CD8-positive, alpha-beta memory T cell (primary cell): ENCODE results near the gene RAPGEF5. TPM values are rescaled to one million over a fixed set of nuclear protein-coding genes. Genes with fewer than 3 reads are reported as not detected.

ENCODE experiments used
- CTCF ChIA-PET: fragments of 350-600 bp; sonication (Branson Sonifier 250); formaldehyde crosslinking; loops from one replicate; lab custom pipeline; 2021; ENCODE audit warnings: antibody characterized with exemption; lab: Charles Lee
- POLR2A ChIA-PET: fragments of 350-600 bp; sonication (Branson Sonifier 250); formaldehyde crosslinking; loops from one replicate; lab custom pipeline; 2021; ENCODE audit warnings: antibody characterized with exemption; lab: Charles Lee
- DNase-seq, 5 donors: peaks; one replicate each; pipeline versions ENCODE4 v3.0.0 to v3.0.0-alpha.2; 2020 to 2022; ENCODE audit warnings: mixed read lengths in 1 of 5
- H3K27ac ChIP-seq: one replicate; pipeline ENCODE4 v1.7.0; 2013; ENCODE audit warnings: low read depth, mild to moderate bottlenecking, low read length, moderate library complexity
- H3K27me3 ChIP-seq: 2 replicates; pipeline ENCODE4 v1.7.0; 2013; ENCODE audit warnings: low read length, mild to moderate bottlenecking; ENCODE audit not compliant: insufficient read depth, poor library complexity, severe bottlenecking
- H3K36me3 ChIP-seq: 2 replicates; pipeline ENCODE4 v1.7.0; 2013; ENCODE audit warnings: mild to moderate bottlenecking, low read length, moderate library complexity; ENCODE audit not compliant: insufficient read depth
- H3K4me1 ChIP-seq: 2 replicates; pipeline ENCODE4 v1.7.0; 2013; ENCODE audit warnings: mild to moderate bottlenecking, low read length, moderate library complexity; ENCODE audit not compliant: insufficient read depth
- H3K4me3 ChIP-seq: 2 replicates; pipeline ENCODE4 v1.7.0; 2013; ENCODE audit warnings: mild to moderate bottlenecking, low read length
- H3K9me3 ChIP-seq: 2 replicates; pipeline ENCODE4 v1.7.0; 2013; ENCODE audit warnings: mild to moderate bottlenecking, low read length
- H3K27ac Mint-ChIP-seq, 8 donors: one replicate each; pipeline ENCODE4 v1.8.0; 2020 to 2021; ENCODE audit warnings: mixed read lengths in 8 of 8, mild to moderate bottlenecking in 6 of 8, inconsistent platforms in 3 of 8, moderate library complexity in 3 of 8
- H3K27me3 Mint-ChIP-seq, 2 donors: one replicate each; pipeline ENCODE4 v1.8.0; 2020 to 2021; ENCODE audit warnings: mixed read lengths in 2 of 2, mild to moderate bottlenecking in 1 of 2, moderate library complexity in 1 of 2
- H3K36me3 Mint-ChIP-seq, 3 donors: one replicate each; pipeline ENCODE4 v1.8.0; 2020 to 2021; ENCODE audit warnings: mixed read lengths in 3 of 3, inconsistent platforms in 1 of 3, mild to moderate bottlenecking in 1 of 3
- H3K4me1 Mint-ChIP-seq, 3 donors: one replicate each; pipeline ENCODE4 v1.8.0; 2020 to 2021; ENCODE audit warnings: mixed read lengths in 3 of 3, inconsistent platforms in 1 of 3, mild to moderate bottlenecking in 1 of 3
- H3K4me3 Mint-ChIP-seq, 7 donors: one replicate each; pipeline ENCODE4 v1.8.0; 2020 to 2021; ENCODE audit warnings: mixed read lengths in 7 of 7, mild to moderate bottlenecking in 6 of 7, moderate library complexity in 4 of 7, inconsistent platforms in 2 of 7
- H3K9me3 Mint-ChIP-seq, 5 donors: one replicate each; pipeline ENCODE4 v1.8.0; 2020 to 2022; ENCODE audit warnings: mixed read lengths in 5 of 5, mild to moderate bottlenecking in 3 of 5, moderate library complexity in 2 of 5, inconsistent platforms in 1 of 5
- polyA plus RNA-seq: library from polyadenylated mRNA; unstranded; fragments of 300-500 nt; fragmentation: Illumina TruSeq; gene quantifications from one replicate; pipeline ENCODE4 v1.2.3, GENCODE V29; 2021
- total RNA-seq, 2 experiments: library from RNA; stranded (reverse); gene quantifications; one replicate each; pipeline ENCODE4 v1.2.3, GENCODE V29; 2021

The RAPGEF5 gene
- total and polyA plus RNA-seq, 3 experiments from 2014 or later, result 0.13 to 0.86 (median 0.50) TPM

DNA sequence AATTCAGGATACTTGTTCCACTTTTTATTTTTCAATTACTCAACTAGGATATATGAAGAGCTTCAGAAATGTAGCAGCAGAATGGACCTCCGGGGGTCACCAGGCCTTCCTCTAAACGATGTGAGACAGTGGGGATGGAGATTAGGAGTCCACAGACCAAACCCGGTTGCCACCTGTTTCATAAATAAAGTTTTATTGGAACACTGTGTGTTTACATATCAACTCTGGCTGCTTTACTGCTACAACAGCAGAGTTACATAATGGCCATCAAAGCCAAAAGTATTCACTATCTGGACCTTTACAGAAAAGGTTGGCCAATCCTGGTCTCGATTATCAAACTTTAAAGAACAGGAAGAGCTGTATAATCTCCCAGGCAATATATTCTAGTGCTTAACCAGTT is 30.8 kb downstream of the RAPGEF5 start:
- Histone ChIP-seq H3K27ac (no peak overlapping the region), H3K36me3 (no peaks in the 10 kb centered on the region), H3K4me1 (no peaks in the 10 kb centered on the region), H3K9me3 (no peaks in the 10 kb centered on the region), H3K27me3 (no peaks in the 10 kb centered on the region), H3K4me3 (no peak overlapping the region)
- H3K4me3 Mint-ChIP-seq, result no peak overlapping the region
- CTCF ChIA-PET, result no interaction called here
- H3K4me1 Mint-ChIP-seq, result no peaks in the 10 kb centered on the region
- no peak overlapping the region for H3K27ac Mint-ChIP-seq
- H3K36me3 Mint-ChIP-seq, result no peaks in the 10 kb centered on the region
- POLR2A ChIA-PET, result no interaction called here
- no peak for DNase-seq
- H3K27me3 Mint-ChIP-seq, result peaks cover 8 to 15% of the 10 kb centered on the region in 2 donors
- H3K9me3 Mint-ChIP-seq, result no peaks in the 10 kb centered on the region

DNA sequence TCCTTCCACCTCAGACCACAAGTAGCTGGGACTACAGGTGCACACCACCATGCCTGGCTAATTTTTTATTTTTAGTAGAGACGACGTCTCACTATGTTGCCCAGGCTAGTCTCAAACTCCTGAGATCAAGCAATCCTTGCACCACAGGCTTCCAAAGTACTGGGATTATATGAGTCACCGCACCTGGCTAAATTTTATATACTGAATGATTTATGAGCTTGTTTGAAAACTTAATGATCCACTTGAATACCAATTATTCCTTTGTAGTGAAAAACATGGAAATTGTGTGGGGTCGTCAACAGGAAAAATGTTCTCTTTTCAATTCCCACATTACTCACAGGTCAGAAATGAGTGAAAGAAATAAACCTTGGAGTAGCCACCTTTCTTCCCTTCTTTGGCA is 31.3 kb downstream of the RAPGEF5 start:
- no peak overlapping the region for H3K4me3 ChIP-seq
- Mint-ChIP-seq H3K4me1 (no peaks in the 10 kb centered on the region), H3K9me3 (no peaks in the 10 kb centered on the region), H3K27me3 (peaks cover 8 to 14% of the 10 kb centered on the region in 2 donors), H3K36me3 (no peaks in the 10 kb centered on the region), H3K27ac (no peak overlapping the region), H3K4me3 (no peak overlapping the region)
- no peaks in the 10 kb centered on the region for H3K4me1 ChIP-seq
- POLR2A ChIA-PET, result no interaction called here
- H3K27ac ChIP-seq, result no peak overlapping the region
- CTCF ChIA-PET, result no interaction called here
- H3K36me3 ChIP-seq, result no peaks in the 10 kb centered on the region
- H3K9me3 ChIP-seq, result no peaks in the 10 kb centered on the region
- no peaks in the 10 kb centered on the region for H3K27me3 ChIP-seq
- no peak for DNase-seq

DNA sequence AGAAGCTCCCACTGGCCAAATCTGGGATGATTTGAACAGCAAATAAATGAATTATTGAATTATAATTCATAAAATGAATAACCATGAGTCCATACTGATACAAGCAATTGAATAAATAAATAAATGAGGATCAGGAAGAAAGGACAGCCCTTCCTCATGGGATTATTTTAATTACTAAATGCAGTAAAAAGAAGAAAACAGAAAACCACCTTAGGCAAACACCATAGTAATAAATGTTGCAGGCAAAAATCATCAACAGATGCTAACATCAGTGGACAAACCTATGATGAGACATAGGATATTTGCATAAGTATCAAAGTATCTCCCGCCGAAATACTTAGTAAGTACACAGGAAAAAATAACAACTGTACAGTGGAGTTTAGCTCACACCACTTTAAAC is 33.2 kb downstream of the RAPGEF5 start:
- Histone ChIP-seq H3K4me3 (no peak overlapping the region), H3K36me3 (no peaks in the 10 kb centered on the region), H3K27me3 (no peaks in the 10 kb centered on the region), H3K27ac (no peak overlapping the region), H3K9me3 (no peaks in the 10 kb centered on the region), H3K4me1 (no peaks in the 10 kb centered on the region)
- CTCF ChIA-PET, result interaction anchor here (1.2 kb wide), 1 partner anchor 19 kb away, joined by 3 read pairs; no protein-coding TSS in a partner anchor
- no peaks in the 10 kb centered on the region for H3K36me3 Mint-ChIP-seq
- DNase-seq, result no peak
- H3K4me3 Mint-ChIP-seq, result no peak overlapping the region
- no peaks in the 10 kb centered on the region for H3K4me1 Mint-ChIP-seq
- POLR2A ChIA-PET, result no interaction called here
- peaks cover 1 to 10% of the 10 kb centered on the region in 2 donors for H3K27me3 Mint-ChIP-seq
- no peak overlapping the region for H3K27ac Mint-ChIP-seq
- H3K9me3 Mint-ChIP-seq, result no peaks in the 10 kb centered on the region

DNA sequence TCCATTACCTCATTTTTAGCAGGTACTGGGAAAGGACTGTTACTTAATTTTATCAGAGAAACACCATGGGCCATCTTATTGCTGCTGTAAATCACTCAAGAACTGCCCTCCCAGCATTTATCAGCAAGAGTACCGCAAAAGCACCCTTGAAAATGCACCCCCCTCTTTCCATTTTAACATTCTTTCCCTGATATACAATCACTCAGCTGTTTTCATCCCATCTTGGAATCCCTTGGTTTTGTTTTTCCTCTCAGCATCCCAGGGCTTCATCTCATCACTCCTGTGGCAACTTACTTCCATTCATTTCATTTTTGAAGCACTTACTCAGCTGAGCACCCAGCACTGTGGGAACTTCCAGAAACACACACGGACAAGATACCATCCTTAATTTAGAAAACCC is 36.5 kb downstream of the RAPGEF5 start:
- H3K9me3 Mint-ChIP-seq, result no peaks in the 10 kb centered on the region
- no peak overlapping the region for H3K27ac Mint-ChIP-seq
- Histone ChIP-seq H3K36me3 (no peaks in the 10 kb centered on the region), H3K4me3 (no peak overlapping the region), H3K27ac (no peak overlapping the region), H3K4me1 (no peaks in the 10 kb centered on the region), H3K9me3 (no peaks in the 10 kb centered on the region), H3K27me3 (no peaks in the 10 kb centered on the region)
- ChIA-PET CTCF (no interaction called here), POLR2A (no interaction called here)
- H3K36me3 Mint-ChIP-seq, result no peaks in the 10 kb centered on the region
- no peak overlapping the region for H3K4me3 Mint-ChIP-seq
- H3K27me3 Mint-ChIP-seq, result peaks cover 3 to 14% of the 10 kb centered on the region in 2 donors
- no peak for DNase-seq
- no peaks in the 10 kb centered on the region for H3K4me1 Mint-ChIP-seq

DNA sequence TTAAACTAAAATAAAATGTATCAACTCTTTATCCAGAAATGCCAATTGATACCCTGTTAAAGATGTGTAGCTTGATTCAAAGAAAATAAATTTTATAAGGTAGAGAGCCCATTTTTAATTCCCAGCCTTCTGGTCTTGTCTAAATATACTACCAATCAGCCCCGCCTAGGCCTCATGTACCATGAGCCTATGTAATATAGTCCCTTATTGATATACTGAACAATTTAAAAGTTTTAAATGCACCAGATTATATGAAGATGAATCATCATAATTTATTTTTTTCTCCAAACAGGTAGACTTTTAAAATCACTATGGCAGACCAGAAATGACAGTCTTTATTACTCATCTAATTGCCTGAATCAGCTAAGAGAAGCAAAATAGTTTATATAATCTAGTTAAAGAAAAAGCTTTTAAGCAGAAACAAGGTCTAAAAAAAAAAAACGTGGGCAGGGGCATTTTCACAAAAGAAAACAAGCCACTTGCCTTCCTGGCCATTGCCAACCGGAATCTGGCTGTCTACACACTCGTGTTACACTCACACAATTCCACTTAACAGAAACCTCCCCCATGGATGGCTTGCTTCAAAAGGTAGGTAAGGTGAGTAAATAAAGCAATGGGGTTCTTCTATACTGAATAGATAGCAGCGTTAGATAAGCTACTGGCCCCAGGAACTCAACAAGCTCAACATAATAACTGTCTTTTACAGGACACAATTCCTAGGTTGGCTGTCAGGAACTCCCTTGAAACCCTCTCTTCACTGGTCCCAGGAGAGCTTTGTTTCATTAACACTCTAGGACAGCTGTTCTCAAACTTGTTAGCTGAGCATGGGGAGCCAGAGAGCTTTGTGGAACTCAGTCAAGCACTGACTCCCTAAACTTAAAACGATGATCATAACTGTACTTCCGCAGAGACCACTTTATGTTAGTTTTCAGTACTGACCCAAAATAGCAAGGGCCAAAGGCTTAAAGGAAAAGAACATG is 37.2 kb downstream of the RAPGEF5 start:
- no peak overlapping the region for H3K4me3 ChIP-seq
- H3K9me3 ChIP-seq, result no peaks in the 10 kb centered on the region
- no peaks in the 10 kb centered on the region for H3K36me3 Mint-ChIP-seq
- no peaks in the 10 kb centered on the region for H3K4me1 Mint-ChIP-seq
- no peak overlapping the region for H3K27ac ChIP-seq
- CTCF ChIA-PET, result interaction anchor here (0.8 kb wide), 1 partner anchor 12 kb away, joined by 3 read pairs; no protein-coding TSS in a partner anchor
- no peaks in the 10 kb centered on the region for H3K36me3 ChIP-seq
- no peak overlapping the region for H3K27ac Mint-ChIP-seq
- POLR2A ChIA-PET, result no interaction called here
- no peak overlapping the region for H3K4me3 Mint-ChIP-seq
- H3K9me3 Mint-ChIP-seq, result no peaks in the 10 kb centered on the region
- H3K4me1 ChIP-seq, result no peaks in the 10 kb centered on the region
- H3K27me3 Mint-ChIP-seq, result peaks cover 2 to 9% of the 10 kb centered on the region in 2 donors
- no peak for DNase-seq
- H3K27me3 ChIP-seq, result no peaks in the 10 kb centered on the region

DNA sequence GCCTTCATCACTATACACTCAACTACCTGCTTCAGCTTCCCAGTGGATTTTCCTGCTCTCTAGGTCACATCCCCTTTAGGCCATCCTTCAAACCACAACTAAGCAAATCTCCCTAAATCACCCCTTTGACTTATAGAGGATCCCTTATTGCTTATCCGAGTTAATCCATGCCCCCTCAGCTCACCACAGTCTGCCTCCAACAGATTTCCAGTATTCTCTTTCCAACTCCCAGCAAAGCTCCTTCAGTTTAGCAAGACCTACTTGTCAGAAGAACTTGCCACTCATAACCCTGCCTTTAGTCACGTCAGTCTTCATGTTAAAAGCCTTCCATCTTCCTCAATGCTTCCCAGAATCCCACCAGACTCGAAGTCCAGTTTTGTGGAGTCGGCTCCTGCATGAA is 38.6 kb downstream of the RAPGEF5 start:
- Histone ChIP-seq H3K9me3 (no peaks in the 10 kb centered on the region), H3K4me1 (no peaks in the 10 kb centered on the region), H3K4me3 (no peak overlapping the region), H3K27ac (no peak overlapping the region), H3K27me3 (no peaks in the 10 kb centered on the region), H3K36me3 (no peaks in the 10 kb centered on the region)
- H3K4me1 Mint-ChIP-seq, result no peaks in the 10 kb centered on the region
- peaks cover 0 to 1% (median 0%) of the 10 kb centered on the region in 5 donors for H3K9me3 Mint-ChIP-seq
- H3K4me3 Mint-ChIP-seq, result no peak overlapping the region
- ChIA-PET CTCF (no interaction called here), POLR2A (no interaction called here)
- no peaks in the 10 kb centered on the region for H3K36me3 Mint-ChIP-seq
- H3K27me3 Mint-ChIP-seq, result peaks cover 6 to 12% of the 10 kb centered on the region in 2 donors
- H3K27ac Mint-ChIP-seq, result no peak overlapping the region
- no peak for DNase-seq

DNA sequence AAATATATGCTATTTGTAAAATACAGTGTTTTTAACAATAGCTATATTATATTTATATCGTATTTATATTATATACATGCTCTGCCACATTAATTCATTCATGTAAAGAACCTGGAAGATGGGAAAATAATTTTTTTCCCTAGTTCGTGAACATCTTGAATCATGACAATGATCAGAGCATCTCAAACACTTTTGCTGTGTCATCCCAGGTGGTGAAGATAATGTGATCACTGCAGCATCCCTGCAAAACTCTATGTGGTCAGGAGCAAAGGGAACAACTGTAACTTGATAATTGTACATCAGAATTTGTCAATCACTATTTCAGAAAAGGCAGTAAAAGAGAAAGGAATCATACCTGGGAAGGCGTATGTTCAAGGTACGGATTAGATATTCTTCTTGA is 39.3 kb downstream of the RAPGEF5 start:
- H3K9me3 ChIP-seq, result no peaks in the 10 kb centered on the region
- no peak overlapping the region for H3K27ac Mint-ChIP-seq
- peaks cover 6 to 17% of the 10 kb centered on the region in 2 donors for H3K27me3 Mint-ChIP-seq
- no peak for DNase-seq
- H3K27me3 ChIP-seq, result no peaks in the 10 kb centered on the region
- H3K4me3 ChIP-seq, result no peak overlapping the region
- H3K4me1 Mint-ChIP-seq, result no peaks in the 10 kb centered on the region
- H3K36me3 ChIP-seq, result no peaks in the 10 kb centered on the region
- ChIA-PET CTCF (no interaction called here), POLR2A (no interaction called here)
- no peaks in the 10 kb centered on the region for H3K36me3 Mint-ChIP-seq
- no peak overlapping the region for H3K4me3 Mint-ChIP-seq
- peaks cover 0 to 1% (median 0%) of the 10 kb centered on the region in 5 donors for H3K9me3 Mint-ChIP-seq
- no peaks in the 10 kb centered on the region for H3K4me1 ChIP-seq
- no peak overlapping the region for H3K27ac ChIP-seq

DNA sequence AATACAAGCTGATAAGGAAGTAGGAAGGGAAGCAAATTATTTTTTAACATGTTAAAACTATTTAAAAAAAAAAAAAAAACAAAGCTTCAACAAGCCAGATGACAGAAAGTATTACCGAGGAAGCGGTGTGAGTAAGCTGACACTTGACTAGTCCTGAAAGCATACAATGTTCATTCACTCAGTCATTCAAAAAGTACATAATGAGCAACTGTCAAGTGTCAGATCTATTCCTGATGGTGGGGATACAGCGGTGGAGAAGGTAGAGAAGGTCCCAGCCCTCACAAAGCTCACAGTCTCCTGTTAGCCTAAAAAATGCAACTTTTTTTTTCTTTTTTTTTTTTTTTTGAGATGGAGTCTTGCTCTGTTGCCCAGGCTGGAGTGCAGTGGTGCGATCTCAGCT is 40.0 kb downstream of the RAPGEF5 start:
- peaks cover 6 to 19% of the 10 kb centered on the region in 2 donors for H3K27me3 Mint-ChIP-seq
- no peaks in the 10 kb centered on the region for H3K4me1 Mint-ChIP-seq
- ChIA-PET POLR2A (no interaction called here), CTCF (interaction anchor here (1.2 kb wide), 1 partner anchor 9 kb away, joined by 3 read pairs; no protein-coding TSS in a partner anchor)
- H3K9me3 Mint-ChIP-seq, result peaks cover 0 to 1% (median 0%) of the 10 kb centered on the region in 5 donors
- no peak overlapping the region for H3K4me3 Mint-ChIP-seq
- DNase-seq, result no peak
- Histone ChIP-seq H3K36me3 (no peaks in the 10 kb centered on the region), H3K27ac (no peak overlapping the region), H3K9me3 (no peaks in the 10 kb centered on the region), H3K4me1 (no peaks in the 10 kb centered on the region), H3K27me3 (no peaks in the 10 kb centered on the region), H3K4me3 (no peak overlapping the region)
- no peak overlapping the region for H3K27ac Mint-ChIP-seq
- no peaks in the 10 kb centered on the region for H3K36me3 Mint-ChIP-seq
